ENCODE measurements around the gene GPI. TPM values are rescaled to one million over a fixed set of nuclear protein-coding genes. Genes with fewer than 3 reads are reported as not detected.

Gene GPI
- polyA plus RNA-seq (2013, experiment 1 of 2) = 164 TPM
- 180 TPM for polyA plus RNA-seq (2013, experiment 2 of 2)

DNA sequence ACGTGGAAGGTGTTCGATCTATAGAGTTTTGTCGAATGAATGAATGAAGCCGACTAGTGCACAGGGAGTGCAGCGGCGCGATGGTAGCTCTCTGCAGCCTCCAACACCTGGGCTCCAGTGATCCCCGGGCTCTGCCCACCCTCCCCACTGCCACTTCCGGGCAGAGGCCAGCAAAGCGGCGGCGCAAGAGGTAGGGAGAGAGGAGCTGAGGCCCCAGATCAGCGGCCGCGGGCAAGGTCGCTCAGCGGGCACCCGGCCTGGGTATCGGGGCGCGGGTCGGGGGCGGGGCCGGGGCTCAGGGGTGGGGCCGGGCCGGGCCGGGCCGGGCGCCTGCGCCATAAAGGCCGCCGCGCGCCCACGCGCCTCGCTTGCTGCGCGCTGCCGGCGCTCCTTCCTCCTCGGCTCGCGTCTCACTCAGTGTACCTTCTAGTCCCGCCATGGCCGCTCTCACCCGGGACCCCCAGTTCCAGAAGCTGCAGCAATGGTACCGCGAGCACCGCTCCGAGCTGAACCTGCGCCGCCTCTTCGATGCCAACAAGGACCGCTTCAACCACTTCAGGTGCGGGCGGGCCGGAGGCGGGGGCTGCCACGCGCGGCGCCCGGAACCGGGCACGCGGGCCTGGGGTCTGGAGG lies at the start of gene GPI:
Gene GPI (plus strand): TSS at position 367 of the 633 bp plus-strand sequence. CDS start 71 bp downstream, at position 438.
- Histone ChIP-seq H3K27me3 (ENCODE audit: insufficient read depth, low read length) (no peaks in the 10 kb centered on the region), H3K9ac (ENCODE audit: low read depth, low read length) (peak within 1 kb of the TSS; percentile 86), H3K27ac (ENCODE audit: low read depth, low read length) (peak within 1 kb of the TSS; percentile 70), H3K9me3 (ENCODE audit: insufficient read depth, low read depth, low read length) (no peaks in the 10 kb centered on the region), H3K4me3 (ENCODE audit: low read length) (peak within 1 kb of the TSS; percentile 97), H3K36me3 (ENCODE audit: insufficient read depth, low read length) (peaks cover 37% of the 10 kb centered on the region), H3K4me1 (ENCODE audit: insufficient read depth, low read length) (peaks cover 8% of the 10 kb centered on the region)
- WGBS = 3% methylated on average over 67 of the region's 67 CpGs

DNA sequence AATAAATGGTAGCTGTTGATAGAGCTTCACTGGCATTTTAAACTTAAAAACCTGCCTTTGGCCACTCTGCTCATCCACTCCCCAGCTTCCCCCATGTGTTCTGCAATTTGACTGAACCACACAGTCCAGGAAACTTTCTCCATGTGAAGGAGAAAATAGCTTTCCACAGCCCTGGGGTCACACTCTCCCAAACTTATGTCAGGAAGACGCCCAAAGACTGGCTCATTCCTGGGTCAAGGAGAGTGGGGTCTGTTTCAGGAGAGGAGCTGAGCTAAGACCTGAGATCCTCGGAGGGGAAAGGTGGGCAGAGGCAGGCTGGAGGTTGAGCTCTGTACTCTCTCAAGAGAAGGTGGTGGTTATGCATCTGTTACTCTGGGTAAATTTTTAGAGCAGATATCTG lies 48.7 kb upstream of the GPI start:
- Histone ChIP-seq H3K9me3 (ENCODE audit: insufficient read depth, low read depth, low read length) (no peaks in the 10 kb centered on the region), H3K4me3 (ENCODE audit: low read length) (no peak overlapping the region), H3K9ac (ENCODE audit: low read depth, low read length) (no peak overlapping the region), H3K4me1 (ENCODE audit: insufficient read depth, low read length) (peaks cover 7% of the 10 kb centered on the region), H3K36me3 (ENCODE audit: insufficient read depth, low read length) (0 out of 2 replicates have a peak, but pooled peaks cover 5% of the 10 kb centered on the region), H3K27ac (ENCODE audit: low read depth, low read length) (no peak overlapping the region), H3K27me3 (ENCODE audit: insufficient read depth, low read length) (no peaks in the 10 kb centered on the region)
- 86% methylated on average over 2 of the region's 2 CpGs for WGBS

DNA sequence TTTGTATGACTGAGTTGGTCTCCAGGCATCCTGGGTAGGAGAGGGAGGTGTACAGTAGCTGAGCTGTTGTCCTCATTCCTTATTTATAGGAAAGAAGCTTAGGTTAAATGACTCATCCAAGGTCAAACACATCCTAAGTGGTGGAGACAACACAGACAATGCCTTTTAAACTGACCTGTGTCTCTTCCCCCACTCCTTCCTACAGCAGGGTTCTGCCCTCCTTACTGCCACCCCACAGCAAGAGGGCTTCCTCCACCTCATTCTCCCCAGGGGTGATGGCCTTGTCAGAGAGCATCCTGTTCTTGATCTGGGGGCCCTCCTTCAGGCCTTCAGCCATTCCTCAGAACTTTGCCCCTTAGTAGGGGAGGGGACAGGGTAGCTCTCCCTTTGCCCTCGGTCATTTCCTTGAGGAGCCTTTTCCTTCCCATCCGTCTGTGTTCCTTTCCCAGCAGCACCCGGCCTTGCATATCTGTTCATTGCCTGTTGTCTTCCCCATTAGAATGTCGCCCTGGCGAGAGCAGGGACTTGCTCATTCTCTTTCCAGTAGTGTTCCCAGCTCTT lies 48.2 kb upstream of the GPI start:
- Histone ChIP-seq H3K27ac (ENCODE audit: low read depth, low read length) (no peak overlapping the region), H3K36me3 (ENCODE audit: insufficient read depth, low read length) (peaks cover 8% of the 10 kb centered on the region; the same call in 1 of the 2 replicates), H3K4me1 (ENCODE audit: insufficient read depth, low read length) (peaks cover 7% of the 10 kb centered on the region), H3K9me3 (ENCODE audit: insufficient read depth, low read depth, low read length) (no peaks in the 10 kb centered on the region), H3K4me3 (ENCODE audit: low read length) (no peak overlapping the region), H3K27me3 (ENCODE audit: insufficient read depth, low read length) (no peaks in the 10 kb centered on the region), H3K9ac (ENCODE audit: low read depth, low read length) (no peak overlapping the region)
- 87% methylated on average over 5 of the region's 5 CpGs for WGBS

DNA sequence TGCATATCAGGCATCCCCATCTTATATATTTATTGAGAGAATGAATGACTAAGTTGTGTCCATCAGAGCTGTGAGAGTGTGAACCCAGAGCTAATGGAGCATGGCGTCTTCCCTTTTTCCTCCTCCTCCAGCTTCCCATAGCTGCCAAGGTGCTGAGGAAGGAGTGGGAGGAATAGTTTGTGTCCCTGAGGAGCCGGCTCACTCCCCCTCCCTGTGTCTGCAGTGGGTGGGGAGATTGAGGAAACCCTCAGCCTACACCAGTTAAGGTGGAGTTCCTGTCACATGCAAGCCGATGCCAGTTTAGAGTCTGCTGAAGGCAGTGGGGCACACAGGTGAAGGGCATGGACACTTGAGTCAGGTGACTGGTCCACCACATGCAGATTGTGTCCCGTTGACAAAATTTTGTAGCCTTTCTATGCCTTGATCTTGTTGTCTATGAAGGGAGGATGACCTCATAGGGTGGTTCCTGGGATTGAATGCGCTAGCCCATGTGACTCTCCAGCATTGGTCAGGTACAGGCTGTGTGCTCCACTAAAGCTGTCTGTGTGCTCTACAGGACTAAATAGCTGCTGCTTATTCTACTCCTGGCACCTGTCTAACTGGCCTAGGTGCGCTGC lies 47.6 kb upstream of the GPI start:
- peaks cover 7% of the 10 kb centered on the region for H3K4me1 ChIP-seq (ENCODE audit: insufficient read depth, low read length)
- 84% methylated on average over 5 of the region's 6 CpGs for WGBS

DNA sequence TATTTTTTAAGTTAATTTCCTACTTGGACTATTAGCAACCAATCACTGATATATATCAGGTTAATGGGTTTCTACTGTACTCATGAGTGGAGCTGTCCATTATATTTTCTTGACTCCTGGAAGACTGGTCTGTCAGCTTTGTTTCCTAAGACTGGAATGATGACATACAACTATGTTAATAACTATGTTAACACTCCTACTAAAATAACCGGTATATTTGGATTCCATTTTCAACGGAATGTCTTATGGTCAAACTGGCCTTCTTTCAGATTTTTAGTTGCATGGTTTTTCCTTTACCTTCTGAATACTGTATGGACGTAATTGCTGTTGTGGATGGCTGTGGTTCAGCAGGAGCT lies 45.8 kb upstream of the GPI start:
- 96% methylated on average over 3 of the region's 3 CpGs for WGBS
- no peak overlapping the region for H3K9ac ChIP-seq (ENCODE audit: low read depth, low read length)
- H3K4me1 ChIP-seq (ENCODE audit: insufficient read depth, low read length) = peaks cover 14% of the 10 kb centered on the region
- H3K27ac ChIP-seq (ENCODE audit: low read depth, low read length) = no peak overlapping the region
- peaks cover 8% of the 10 kb centered on the region; the same call in 1 of the 2 replicates for H3K36me3 ChIP-seq (ENCODE audit: insufficient read depth, low read length)
- H3K9me3 ChIP-seq (ENCODE audit: insufficient read depth, low read depth, low read length) = no peaks in the 10 kb centered on the region
- no peaks in the 10 kb centered on the region for H3K27me3 ChIP-seq (ENCODE audit: insufficient read depth, low read length)
- no peak overlapping the region for H3K4me3 ChIP-seq (ENCODE audit: low read length)

More for the DNA sequence above, 47.6 kb upstream of the GPI start:
- H3K9ac ChIP-seq (ENCODE audit: low read depth, low read length) = no peak overlapping the region
- H3K4me3 ChIP-seq (ENCODE audit: low read length) = no peak overlapping the region
- no peak overlapping the region; the same call in 1 of the 2 replicates for H3K27ac ChIP-seq (ENCODE audit: low read depth, low read length)
- H3K9me3 ChIP-seq (ENCODE audit: insufficient read depth, low read depth, low read length) = no peaks in the 10 kb centered on the region
- H3K27me3 ChIP-seq (ENCODE audit: insufficient read depth, low read length) = no peaks in the 10 kb centered on the region
- peaks cover 8% of the 10 kb centered on the region; the same call in 1 of the 2 replicates for H3K36me3 ChIP-seq (ENCODE audit: insufficient read depth, low read length)

DNA sequence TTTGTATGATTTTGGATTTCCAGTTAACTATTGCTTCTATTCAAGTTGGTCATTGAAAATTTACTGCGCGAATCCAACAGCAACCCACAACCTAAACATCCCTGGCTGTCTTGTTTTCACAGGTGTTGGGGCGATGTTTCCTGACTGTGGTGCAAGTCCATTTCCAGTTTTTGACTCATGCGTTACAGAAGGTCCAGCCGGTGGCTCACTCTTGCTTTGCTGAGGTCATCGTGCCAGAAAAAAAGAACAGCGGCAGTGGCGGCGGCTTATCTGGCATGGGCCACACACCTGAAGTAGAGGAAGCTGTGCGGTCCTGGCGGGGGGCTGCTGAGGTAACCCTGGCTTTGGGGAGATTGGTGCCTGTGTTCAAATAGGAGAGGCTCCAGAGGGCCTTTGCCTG lies 45.2 kb upstream of the GPI start:
- 96% methylated on average over 11 of the region's 11 CpGs for WGBS
- Histone ChIP-seq H3K9me3 (ENCODE audit: insufficient read depth, low read depth, low read length) (no peaks in the 10 kb centered on the region), H3K4me3 (ENCODE audit: low read length) (no peak overlapping the region), H3K4me1 (ENCODE audit: insufficient read depth, low read length) (peaks cover 14% of the 10 kb centered on the region), H3K27me3 (ENCODE audit: insufficient read depth, low read length) (no peaks in the 10 kb centered on the region), H3K36me3 (ENCODE audit: insufficient read depth, low read length) (peaks cover 8% of the 10 kb centered on the region; the same call in 1 of the 2 replicates), H3K27ac (ENCODE audit: low read depth, low read length) (no peak overlapping the region), H3K9ac (ENCODE audit: low read depth, low read length) (no peak overlapping the region)

DNA sequence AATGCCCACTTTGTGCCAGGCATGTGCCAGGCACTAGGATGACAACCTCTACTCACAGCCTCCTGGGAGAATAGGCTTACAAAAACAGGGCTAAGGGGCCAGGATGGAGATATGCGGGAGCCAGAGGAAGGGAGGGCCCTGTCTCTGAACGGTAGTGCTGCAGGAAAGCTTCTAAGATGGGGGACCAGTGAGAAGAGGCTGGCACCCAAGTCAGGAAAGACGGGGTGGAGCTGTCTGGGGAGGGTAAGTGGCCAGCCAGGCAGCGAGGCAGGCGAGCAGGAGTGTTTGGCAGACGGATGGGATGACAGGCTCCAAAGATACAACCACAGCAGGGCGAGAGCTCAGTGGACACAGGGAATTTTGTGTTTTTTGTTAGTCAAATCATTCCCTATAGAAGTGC lies 44.7 kb upstream of the GPI start:
- 90% methylated on average over 7 of the region's 7 CpGs for WGBS
- H3K4me3 ChIP-seq (ENCODE audit: low read length) = no peak overlapping the region

DNA sequence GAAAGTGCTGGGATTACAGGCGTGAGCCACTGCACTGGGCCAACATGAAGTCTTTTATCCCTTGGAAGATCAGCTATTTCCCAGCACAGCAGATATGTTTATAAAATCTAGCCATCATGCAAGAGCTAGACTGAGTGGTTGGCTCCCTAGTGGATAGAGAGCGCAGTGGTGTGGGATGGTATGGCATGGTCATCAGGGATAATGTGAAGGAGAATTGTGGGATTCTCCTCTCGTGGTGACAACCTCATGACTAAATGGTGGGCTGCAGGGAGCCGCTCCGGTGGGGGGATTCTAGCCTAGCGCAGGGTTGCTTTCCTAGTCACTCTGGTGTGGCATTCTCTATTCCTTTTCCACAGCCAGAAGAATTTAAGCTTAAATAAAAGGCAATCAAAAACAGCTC lies 43.3 kb upstream of the GPI start:
- Histone ChIP-seq H3K36me3 (ENCODE audit: insufficient read depth, low read length) (peaks cover 19% of the 10 kb centered on the region; the same call in 1 of the 2 replicates), H3K4me1 (ENCODE audit: insufficient read depth, low read length) (peaks cover 14% of the 10 kb centered on the region), H3K27me3 (ENCODE audit: insufficient read depth, low read length) (no peaks in the 10 kb centered on the region), H3K9ac (ENCODE audit: low read depth, low read length) (no peak overlapping the region), H3K9me3 (ENCODE audit: insufficient read depth, low read depth, low read length) (no peaks in the 10 kb centered on the region), H3K4me3 (ENCODE audit: low read length) (no peak overlapping the region), H3K27ac (ENCODE audit: low read depth, low read length) (no peak overlapping the region)
- 98% methylated on average over 6 of the region's 6 CpGs for WGBS

More for the DNA sequence above, 44.7 kb upstream of the GPI start:
- no peak overlapping the region for H3K27ac ChIP-seq (ENCODE audit: low read depth, low read length)
- peaks cover 14% of the 10 kb centered on the region for H3K4me1 ChIP-seq (ENCODE audit: insufficient read depth, low read length)
- no peak overlapping the region for H3K9ac ChIP-seq (ENCODE audit: low read depth, low read length)
- no peaks in the 10 kb centered on the region for H3K27me3 ChIP-seq (ENCODE audit: insufficient read depth, low read length)
- H3K36me3 ChIP-seq (ENCODE audit: insufficient read depth, low read length) = peaks cover 12% of the 10 kb centered on the region; the same call in 1 of the 2 replicates
- H3K9me3 ChIP-seq (ENCODE audit: insufficient read depth, low read depth, low read length) = no peaks in the 10 kb centered on the region

DNA sequence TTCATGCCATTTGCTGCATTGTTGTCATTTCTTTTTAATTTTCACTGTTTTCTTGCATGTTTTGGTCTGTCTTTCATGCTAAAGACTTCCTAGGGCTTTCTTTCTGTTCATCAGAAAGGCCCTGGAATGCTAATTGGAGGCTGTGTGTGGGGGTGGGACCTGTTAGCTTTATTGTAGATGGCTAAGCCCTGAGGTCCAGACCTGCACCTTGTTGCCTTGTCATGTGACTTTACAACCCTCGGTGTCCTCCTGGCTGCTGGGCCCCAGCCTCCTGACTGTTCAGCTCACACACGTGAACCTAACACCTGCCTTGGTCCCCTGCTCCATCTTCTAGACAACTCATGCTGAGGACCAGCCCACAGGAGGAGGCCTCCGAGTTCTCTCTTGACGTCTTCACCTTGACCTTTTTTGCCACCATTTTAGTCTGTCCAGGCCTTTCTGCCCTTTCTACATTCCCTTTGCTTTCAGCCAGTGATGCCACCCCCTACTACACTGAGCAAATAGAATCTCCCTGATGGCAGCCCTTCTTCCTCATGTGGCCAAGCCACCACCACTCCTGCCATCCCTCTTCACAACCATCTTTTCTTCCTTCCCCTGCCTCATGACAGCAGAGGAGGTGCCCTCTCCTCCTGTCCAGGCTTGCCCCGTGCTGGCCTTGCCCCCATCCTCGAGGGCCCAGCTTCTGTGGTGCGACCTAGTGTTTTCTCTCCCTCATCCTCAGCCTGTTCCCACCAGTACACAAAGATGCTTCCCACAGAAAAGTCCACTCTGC lies 41.4 kb upstream of the GPI start:
- Histone ChIP-seq H3K27ac (ENCODE audit: low read depth, low read length) (0 out of 2 replicates have a peak overlapping the region, but pooled peaks have one; percentile 40), H3K27me3 (ENCODE audit: insufficient read depth, low read length) (no peaks in the 10 kb centered on the region), H3K9me3 (ENCODE audit: insufficient read depth, low read depth, low read length) (no peaks in the 10 kb centered on the region), H3K4me1 (ENCODE audit: insufficient read depth, low read length) (peaks cover 7% of the 10 kb centered on the region), H3K36me3 (ENCODE audit: insufficient read depth, low read length) (peaks cover 34% of the 10 kb centered on the region), H3K4me3 (ENCODE audit: low read length) (no peak overlapping the region), H3K9ac (ENCODE audit: low read depth, low read length) (0 out of 2 replicates have a peak overlapping the region, but pooled peaks have one; percentile 34)
- WGBS = 78% methylated on average over 7 of the region's 7 CpGs

DNA sequence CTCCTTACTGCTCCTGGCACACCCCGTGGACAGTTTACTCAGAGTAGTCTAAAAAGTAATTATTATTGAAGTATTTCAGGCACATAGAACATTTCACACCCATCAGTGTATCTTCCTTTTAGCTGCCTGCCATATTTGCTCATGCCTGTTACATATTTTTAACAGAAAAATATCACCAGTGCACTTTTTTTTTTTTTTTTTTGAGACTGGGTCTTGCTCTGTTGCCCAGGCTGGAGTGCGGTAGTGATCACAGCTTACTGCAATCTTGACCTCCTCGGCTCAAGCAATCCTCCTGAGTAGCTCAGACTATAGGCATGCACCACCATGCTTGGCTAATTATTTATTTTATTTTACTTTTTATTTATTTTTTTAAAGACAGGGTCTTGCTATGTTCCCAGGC lies 40.7 kb upstream of the GPI start:
- Histone ChIP-seq H3K27me3 (ENCODE audit: insufficient read depth, low read length) (no peaks in the 10 kb centered on the region), H3K9me3 (ENCODE audit: insufficient read depth, low read depth, low read length) (no peaks in the 10 kb centered on the region), H3K4me1 (ENCODE audit: insufficient read depth, low read length) (peaks cover 7% of the 10 kb centered on the region), H3K4me3 (ENCODE audit: low read length) (no peak overlapping the region), H3K36me3 (ENCODE audit: insufficient read depth, low read length) (peaks cover 41% of the 10 kb centered on the region), H3K27ac (ENCODE audit: low read depth, low read length) (no peak overlapping the region), H3K9ac (ENCODE audit: low read depth, low read length) (no peak overlapping the region)
- 100% methylated on average over 2 of the region's 3 CpGs for WGBS

DNA sequence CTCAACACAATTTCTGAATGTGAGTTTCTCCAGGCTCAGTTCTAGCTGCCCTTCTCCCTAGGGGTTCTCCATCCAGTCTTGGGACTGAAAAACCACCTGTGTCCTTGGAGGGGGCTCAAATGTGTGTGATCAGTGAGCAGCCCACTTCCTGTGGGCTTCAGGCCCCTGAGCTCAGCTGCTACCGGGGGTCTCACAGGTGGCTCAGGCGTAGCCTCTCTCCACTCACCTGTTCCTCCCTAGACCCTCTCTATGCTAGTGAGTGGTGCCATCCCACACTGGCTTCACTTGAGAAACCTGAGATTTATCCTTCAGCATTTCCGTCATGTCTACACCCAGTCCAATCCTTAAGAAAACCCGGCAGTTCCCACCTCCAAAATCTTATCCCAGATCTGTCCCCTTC lies 39.8 kb upstream of the GPI start:
- Histone ChIP-seq H3K4me3 (ENCODE audit: low read length) (no peak overlapping the region), H3K9ac (ENCODE audit: low read depth, low read length) (no peak overlapping the region), H3K36me3 (ENCODE audit: insufficient read depth, low read length) (peaks cover 44% of the 10 kb centered on the region), H3K27ac (ENCODE audit: low read depth, low read length) (no peak overlapping the region), H3K4me1 (ENCODE audit: insufficient read depth, low read length) (peaks cover 7% of the 10 kb centered on the region), H3K9me3 (ENCODE audit: insufficient read depth, low read depth, low read length) (no peaks in the 10 kb centered on the region), H3K27me3 (ENCODE audit: insufficient read depth, low read length) (no peaks in the 10 kb centered on the region)
- 97% methylated on average over 4 of the region's 4 CpGs for WGBS

Data from HUES64 (cell line).